SHP77 treated with DMSO at 0.1 percent for 48 hours (cell line): ENCODE results near the gene PIP5K1A.

Experiments used
- DNase-seq: peaks from one replicate; lab custom pipeline; 2025; lab: John Stamatoyannopoulos, UW

The PIP5K1A gene

DNA sequence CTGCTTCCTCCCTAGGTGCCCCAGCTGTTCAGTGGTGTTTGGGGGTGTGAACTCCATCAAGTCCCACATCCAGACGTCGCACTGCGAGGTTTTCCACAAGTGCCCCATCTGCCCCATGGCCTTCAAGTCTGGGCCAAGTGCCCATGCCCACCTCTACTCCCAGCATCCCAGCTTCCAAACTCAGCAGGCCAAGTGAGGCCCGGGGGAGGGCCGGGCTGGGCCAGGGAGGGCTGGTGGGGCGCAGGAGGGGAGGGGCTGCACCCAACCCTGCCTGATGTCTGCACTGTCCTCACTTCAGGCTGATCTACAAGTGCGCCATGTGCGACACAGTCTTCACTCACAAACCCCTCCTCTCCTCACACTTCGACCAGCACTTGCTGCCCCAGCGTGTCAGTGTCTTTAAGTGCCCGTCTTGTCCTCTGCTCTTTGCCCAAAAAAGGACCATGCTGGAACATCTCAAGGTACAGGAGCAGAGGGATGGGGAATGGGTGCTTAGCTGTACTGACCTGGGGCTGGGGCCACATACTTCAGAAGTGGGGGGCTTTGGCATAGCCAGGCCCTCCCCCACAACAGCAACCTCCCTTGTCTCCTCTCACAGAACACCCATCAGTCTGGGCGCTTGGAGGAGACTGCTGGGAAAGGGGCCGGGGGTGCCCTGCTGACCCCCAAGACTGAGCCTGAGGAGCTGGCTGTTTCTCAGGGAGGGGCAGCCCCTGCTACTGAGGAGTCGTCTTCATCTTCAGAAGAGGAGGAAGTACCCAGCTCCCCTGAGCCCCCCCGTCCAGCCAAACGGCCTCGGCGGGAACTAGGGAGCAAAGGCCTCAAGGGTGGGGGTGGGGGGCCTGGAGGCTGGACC lies 91.0 kb downstream of the PIP5K1A start:
- DNase-seq: no peak

- DNase-seq: no peak
Measured at GRCh38 chr1:151289991-151290708, 91.8 kb downstream of the PIP5K1A start.

DNA sequence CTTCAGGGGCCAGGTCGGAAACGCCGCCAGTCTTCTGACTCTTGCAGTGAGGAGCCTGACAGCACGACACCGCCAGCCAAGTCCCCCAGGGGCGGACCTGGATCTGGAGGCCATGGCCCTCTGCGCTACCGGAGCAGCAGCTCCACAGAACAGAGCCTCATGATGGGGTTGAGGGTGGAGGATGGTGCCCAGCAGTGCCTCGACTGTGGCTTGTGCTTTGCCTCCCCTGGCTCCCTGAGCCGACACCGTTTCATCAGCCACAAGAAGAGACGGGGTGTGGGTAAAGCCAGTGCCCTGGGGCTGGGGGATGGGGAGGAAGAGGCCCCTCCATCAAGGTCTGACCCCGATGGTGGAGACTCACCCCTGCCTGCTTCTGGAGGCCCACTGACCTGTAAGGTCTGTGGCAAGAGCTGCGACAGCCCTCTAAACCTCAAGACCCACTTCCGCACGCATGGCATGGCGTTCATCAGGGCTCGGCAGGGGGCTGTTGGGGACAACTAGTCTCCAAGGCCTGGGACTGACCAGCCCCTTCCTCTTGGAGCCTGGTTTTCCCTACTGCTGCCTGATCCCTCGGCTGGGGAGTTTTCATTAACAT lies 92.5 kb downstream of the PIP5K1A start:
- no peak for DNase-seq

- DNase-seq: no peak
Measured at GRCh38 chr1:151292207-151293030, 94.1 kb downstream of the PIP5K1A start.

GRCh38 chr1:151293093-151293492 lies 94.7 kb downstream of the PIP5K1A start:
- no peak for DNase-seq

DNA sequence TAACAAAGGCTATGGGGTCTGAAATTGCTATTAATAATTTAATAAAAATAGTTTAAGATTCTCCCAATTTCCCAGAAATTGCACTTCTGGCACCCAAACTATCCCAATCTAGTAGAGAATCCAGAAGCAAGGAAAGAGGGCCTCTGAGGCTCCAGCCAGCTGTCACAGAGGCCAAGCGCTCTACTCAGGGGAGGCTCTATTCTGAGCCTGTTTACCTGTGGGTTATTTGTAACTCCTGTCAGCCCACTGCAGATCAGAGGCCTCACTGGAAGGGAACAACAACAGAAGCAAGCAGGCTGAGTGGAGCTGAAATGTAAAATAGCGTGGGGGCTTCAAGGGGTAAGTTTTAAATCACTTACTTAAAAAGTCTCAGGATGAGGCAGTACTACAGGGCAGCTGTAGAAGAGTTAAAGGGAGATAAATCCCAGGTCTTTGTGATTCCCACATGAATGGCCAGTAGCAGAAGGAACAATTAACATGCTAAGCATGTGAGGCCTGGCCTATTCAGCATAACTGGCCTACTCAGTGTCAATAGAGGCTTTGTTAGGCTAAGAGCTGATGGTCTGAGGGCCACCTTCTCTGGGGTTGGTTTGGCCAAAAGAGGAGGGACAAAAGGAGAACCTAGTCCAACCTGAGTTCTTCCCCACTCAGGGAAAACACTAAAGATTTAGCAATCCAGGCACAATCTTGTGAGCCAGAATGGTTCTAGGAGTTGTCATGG lies 96.5 kb downstream of the PIP5K1A start:
- DNase-seq: no peak
